Stomach (tissue), 9 donors: Measurements from ENCODE around the gene TRH. TPM values are rescaled to one million over a fixed set of nuclear protein-coding genes. Genes with fewer than 3 reads are reported as not detected.
A peak's percentile ranks its signal among the peaks of the same experiment; 100 is the strongest.

ENCODE experiments used
- DNase-seq, 2 donors: peaks; one replicate each; pipeline versions ENCODE4 v3.0.0 to v3.0.0-alpha.2; 2013 to 2019
- H3K27ac ChIP-seq, 5 donors: fragments of 200-600 bp in 4 of 5; sonication (generic) in 4 of 5; one replicate each; pipeline ENCODE4 v1.5.1; 2013 to 2019; ENCODE audit warnings: mild to moderate bottlenecking in 1 of 5, moderate library complexity in 1 of 5
- H3K27me3 ChIP-seq, 3 donors: fragments of 200-600 bp; sonication (generic); one replicate each; pipeline ENCODE4 v1.5.1; 2017 to 2019; ENCODE audit warnings: mixed run types in 1 of 3
- H3K36me3 ChIP-seq, 4 donors: fragments of 200-600 bp; sonication (generic); 1 replicate in 3 of 4; 2 replicates in 1 of 4; pipeline ENCODE4 v1.5.1; 2016 to 2019
- H3K4me1 ChIP-seq, 4 donors: fragments of 200-600 bp; sonication (generic); one replicate each; pipeline ENCODE4 v1.5.1; 2016 to 2019
- H3K4me3 ChIP-seq, 4 donors: fragments of 200-600 bp; sonication (generic) in 3 of 4; one replicate each; pipeline ENCODE4 v1.5.1; 2016 to 2019; ENCODE audit warnings: mild to moderate bottlenecking in 1 of 4
- H3K9me3 ChIP-seq, 4 donors: fragments of 200-600 bp; sonication (generic); one replicate each; pipeline ENCODE4 v1.5.1; 2016 to 2019
- EP300 ChIP-seq: sonication (generic); formaldehyde crosslinking; IDR thresholded peaks from one replicate; pipeline ENCODE4 v1.6.1; 2017; ENCODE audit warnings: antibody characterized with exemption
- POLR2A ChIP-seq, 4 donors: fragments of 450-650 bp; IDR thresholded peaks; one replicate each; pipeline ENCODE4 v1.6.1; 2016; ENCODE audit warnings: antibody characterized with exemption in 4 of 4, control low read depth in 2 of 4, mild to moderate bottlenecking in 1 of 4, moderate library complexity in 1 of 4
- POLR2AphosphoS5 ChIP-seq, 3 donors: sonication (generic); formaldehyde crosslinking; IDR thresholded peaks; one replicate each; pipeline ENCODE4 v1.6.1; 2016; ENCODE audit warnings: antibody characterized with exemption in 3 of 3
- WGBS, 5 donors: extraction: QIAGEN DNeasy Blood & Tissue Kit in 3 of 5; methylation state at CpG; one replicate each; pipeline versions ENCODE4 v1.1.5 to v1.1.7; 2013 to 2018; 5-methylcytosine and 5-hydroxymethylcytosine counted together
- intact Hi-C: fragments of 100-400 bp; cut with DNase I; formaldehyde crosslinking; loops from one replicate; pipeline ENCODE4 v1.15.1; 2023; ENCODE audit warnings: low total_unique reads
- polyA plus RNA-seq, 3 donors: library from polyadenylated mRNA; stranded (reverse); fragments of 200-250 nt; gene quantifications; one replicate each; pipeline ENCODE4 v1.2.3, GENCODE V29; 2013
- total RNA-seq, 5 donors: library from RNA; depleted of rRNA; stranded (reverse); fragments of >200 nt; gene quantifications; one replicate each; pipeline versions ENCODE4 v1.1.0 to v1.2.3, GENCODE V29; 2014 to 2016
- TF ChIP-seq, protein P1 (sequence below), 7 experiments: fragments of 450-650 bp in 4 of 7; fragments of 200-600 bp in 3 of 7; sonication (generic) in 3 of 7; IDR thresholded peaks; one replicate each; pipeline ENCODE4 v1.5.1; 2016 to 2019; ENCODE audit warnings: antibody characterized with exemption in 7 of 7, control low read depth in 2 of 7, mild to moderate bottlenecking in 1 of 7
- donor health status: healthy with polysubstance abuse.
- donor health status: Bipolar disorder and iron deficiency.
- donor health status: healthy.

Gene TRH
- total and polyA plus RNA-seq, 8 donors: 0.37 TPM; not detected in 7

DNA sequence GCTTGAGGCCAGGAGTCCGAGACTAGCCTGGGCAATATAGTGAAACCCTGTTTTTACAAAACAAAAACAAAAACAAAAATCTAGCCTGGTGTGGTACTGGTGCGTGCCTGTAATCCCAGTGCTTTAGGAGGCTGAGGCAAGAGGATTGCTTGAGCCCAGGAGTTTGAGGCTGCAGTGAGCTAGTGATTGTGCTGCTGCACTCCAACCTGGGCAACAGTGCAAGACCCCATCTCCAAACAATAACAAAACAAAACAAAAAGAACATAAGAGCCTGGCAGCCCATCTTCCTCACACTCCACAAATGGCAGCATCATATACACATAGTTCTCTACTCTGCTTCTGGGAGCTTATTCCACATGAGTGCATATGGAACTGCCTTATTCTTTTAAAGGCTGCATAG, 2.2 kb upstream of the TRH start:
- no peak for TF ChIP-seq EP300
- TF ChIP-seq POLR2A (IDR thresholded peaks at IDR 0.05): no peak
- TF ChIP-seq, protein P1, sequence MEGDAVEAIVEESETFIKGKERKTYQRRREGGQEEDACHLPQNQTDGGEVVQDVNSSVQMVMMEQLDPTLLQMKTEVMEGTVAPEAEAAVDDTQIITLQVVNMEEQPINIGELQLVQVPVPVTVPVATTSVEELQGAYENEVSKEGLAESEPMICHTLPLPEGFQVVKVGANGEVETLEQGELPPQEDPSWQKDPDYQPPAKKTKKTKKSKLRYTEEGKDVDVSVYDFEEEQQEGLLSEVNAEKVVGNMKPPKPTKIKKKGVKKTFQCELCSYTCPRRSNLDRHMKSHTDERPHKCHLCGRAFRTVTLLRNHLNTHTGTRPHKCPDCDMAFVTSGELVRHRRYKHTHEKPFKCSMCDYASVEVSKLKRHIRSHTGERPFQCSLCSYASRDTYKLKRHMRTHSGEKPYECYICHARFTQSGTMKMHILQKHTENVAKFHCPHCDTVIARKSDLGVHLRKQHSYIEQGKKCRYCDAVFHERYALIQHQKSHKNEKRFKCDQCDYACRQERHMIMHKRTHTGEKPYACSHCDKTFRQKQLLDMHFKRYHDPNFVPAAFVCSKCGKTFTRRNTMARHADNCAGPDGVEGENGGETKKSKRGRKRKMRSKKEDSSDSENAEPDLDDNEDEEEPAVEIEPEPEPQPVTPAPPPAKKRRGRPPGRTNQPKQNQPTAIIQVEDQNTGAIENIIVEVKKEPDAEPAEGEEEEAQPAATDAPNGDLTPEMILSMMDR (IDR thresholded peaks at IDR 0.05): no peak
- TF ChIP-seq POLR2AphosphoS5 (IDR thresholded peaks at IDR 0.05): no peak
- Histone ChIP-seq H3K4me1 (peaks cover 18 to 20% (median 19%) of the 10 kb centered on the region in 4 donors), H3K9me3 (no peaks in the 10 kb centered on the region), H3K27me3 (peaks cover 19 to 47% (median 32%) of the 10 kb centered on the region in 3 donors), H3K27ac (no peak overlapping the region), H3K4me3 (no peak overlapping the region), H3K36me3 (no peaks in the 10 kb centered on the region)
- 84 to 96% (median 94%) methylated on average over 2 of the region's 2 CpGs for WGBS, 5 donors
- no peak for DNase-seq
- intact Hi-C loops: no loop called here

GRCh38 chr3:129973853-129974563, 512 bp upstream of the TRH start:
- WGBS, 5 donors: 31 to 42% (median 39%) methylated on average over 34 to 39 of the region's 39 CpGs
- intact Hi-C loops: no loop called here
- Histone ChIP-seq H3K9me3 (no peaks in the 10 kb centered on the region), H3K27ac (no peak overlapping the region), H3K4me3 (peak overlapping the region in 3 of 4 donors; percentile 20 to 41 (median 27)), H3K27me3 (peaks cover 19 to 57% (median 38%) of the 10 kb centered on the region in 3 donors), H3K36me3 (no peaks in the 10 kb centered on the region), H3K4me1 (peaks cover 18 to 20% (median 19%) of the 10 kb centered on the region in 4 donors)
- TF ChIP-seq POLR2AphosphoS5 (IDR thresholded peaks at IDR 0.05): no peak
- TF ChIP-seq, protein P1 (IDR thresholded peaks at IDR 0.05): no peak
- no peak for TF ChIP-seq EP300
- TF ChIP-seq POLR2A (IDR thresholded peaks at IDR 0.05): no peak
- DNase-seq: no peak

DNA sequence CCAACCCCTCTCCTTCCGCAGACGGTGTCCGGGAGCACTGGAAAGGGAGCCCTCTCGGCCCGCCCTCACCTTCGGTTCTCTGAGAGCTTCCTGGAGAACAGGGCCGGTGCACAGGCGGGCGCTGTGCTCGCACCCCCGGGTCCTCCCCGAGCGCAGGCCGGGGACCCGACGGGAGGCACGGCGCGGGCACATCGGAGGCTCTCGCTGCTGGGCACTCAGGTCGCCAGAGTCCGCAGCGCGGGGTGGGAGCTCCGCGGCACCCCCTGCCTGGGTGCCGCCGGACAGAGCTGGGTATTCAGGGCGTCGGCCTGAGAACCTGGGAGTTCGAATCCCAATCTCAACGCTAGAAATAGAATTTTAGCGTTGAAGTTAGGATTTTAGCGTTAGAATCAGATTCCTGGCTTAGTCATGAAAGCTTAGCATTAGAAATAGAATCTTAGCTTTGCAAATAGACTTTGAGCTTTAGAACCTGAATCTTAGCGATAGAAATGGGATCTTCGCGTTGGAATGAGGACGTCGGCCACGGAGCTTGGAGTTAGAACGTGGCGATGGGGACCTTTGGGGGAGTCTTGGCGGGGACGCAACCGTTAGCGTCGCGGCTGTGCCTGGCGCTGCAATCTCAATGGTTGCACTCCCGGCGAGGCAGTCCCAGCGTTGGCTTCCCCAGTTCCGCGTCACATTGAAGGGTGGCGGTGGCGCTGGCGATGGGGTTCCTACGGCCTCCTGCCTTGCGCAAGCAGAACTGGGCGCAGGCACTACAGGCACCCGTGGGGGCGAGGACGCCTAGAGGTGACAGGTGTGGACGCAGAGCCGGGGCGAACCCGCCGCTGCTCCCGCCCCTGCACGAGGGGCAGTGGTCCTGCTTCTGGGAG, 549 bp downstream of the TRH start:
- TF ChIP-seq EP300: no peak
- TF ChIP-seq, protein P1 (IDR thresholded peaks at IDR 0.05): no peak
- TF ChIP-seq POLR2AphosphoS5 (IDR thresholded peaks at IDR 0.05): no peak
- no peak for TF ChIP-seq POLR2A (IDR thresholded peaks at IDR 0.05)
- intact Hi-C loops: no loop called here
- H3K4me3 ChIP-seq: peak overlapping the region; percentile 13 to 41 (median 24)
- peaks cover 19 to 62% (median 42%) of the 10 kb centered on the region in 3 donors for H3K27me3 ChIP-seq
- no peaks in the 10 kb centered on the region for H3K36me3 ChIP-seq
- peak in 1 of 2 donors; percentile 61 for DNase-seq
- no peaks in the 10 kb centered on the region for H3K9me3 ChIP-seq
- WGBS, 5 donors: 3 to 8% (median 4%) methylated on average over 58 to 71 of the region's 71 CpGs
- peaks cover 18 to 20% (median 19%) of the 10 kb centered on the region in 4 donors for H3K4me1 ChIP-seq
- no peak overlapping the region for H3K27ac ChIP-seq

DNA sequence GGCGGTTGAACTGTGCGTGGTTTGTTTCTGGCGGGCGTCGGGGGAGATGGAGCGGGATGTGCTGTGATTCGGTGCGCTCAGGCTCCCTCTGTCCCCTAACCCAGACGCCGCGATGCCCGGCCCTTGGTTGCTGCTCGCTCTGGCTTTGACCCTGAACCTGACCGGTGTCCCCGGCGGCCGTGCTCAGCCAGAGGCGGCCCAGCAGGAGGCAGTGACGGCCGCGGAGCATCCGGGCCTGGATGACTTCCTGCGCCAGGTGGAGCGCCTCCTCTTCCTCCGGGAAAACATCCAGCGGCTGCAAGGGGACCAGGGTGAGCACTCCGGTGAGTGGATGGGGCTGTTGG, 1.2 kb downstream of the TRH start:
- WGBS, 5 donors: 5 to 16% (median 11%) methylated on average over 18 to 27 of the region's 27 CpGs
- intact Hi-C loops: no loop called here
- H3K27me3 ChIP-seq: peaks cover 19 to 68% (median 42%) of the 10 kb centered on the region in 3 donors
- H3K4me1 ChIP-seq: peaks cover 18 to 20% (median 19%) of the 10 kb centered on the region in 4 donors
- no peaks in the 10 kb centered on the region for H3K36me3 ChIP-seq
- peak in 1 of 2 donors; percentile 35 for DNase-seq
- H3K4me3 ChIP-seq: peak overlapping the region; percentile 13 to 41 (median 24)
- H3K9me3 ChIP-seq: no peaks in the 10 kb centered on the region
- TF ChIP-seq, protein P1 (IDR thresholded peaks at IDR 0.05): no peak
- TF ChIP-seq EP300 (no peak), POLR2AphosphoS5 (IDR thresholded peaks at IDR 0.05) (no peak), POLR2A (IDR thresholded peaks at IDR 0.05) (no peak)
- no peak overlapping the region for H3K27ac ChIP-seq
